Ramos (cell line): ENCODE results near the gene ACTN1.

Experiments
- in situ Hi-C: fragments of 300-500 bp; cut with MboI; formaldehyde crosslinking; loops from one replicate; pipeline ENCODE4 v1.14.3; 2022; ENCODE audit warnings: low sequenced_read_pairs; ENCODE audit not compliant: unreplicated experiment

Gene ACTN1

DNA sequence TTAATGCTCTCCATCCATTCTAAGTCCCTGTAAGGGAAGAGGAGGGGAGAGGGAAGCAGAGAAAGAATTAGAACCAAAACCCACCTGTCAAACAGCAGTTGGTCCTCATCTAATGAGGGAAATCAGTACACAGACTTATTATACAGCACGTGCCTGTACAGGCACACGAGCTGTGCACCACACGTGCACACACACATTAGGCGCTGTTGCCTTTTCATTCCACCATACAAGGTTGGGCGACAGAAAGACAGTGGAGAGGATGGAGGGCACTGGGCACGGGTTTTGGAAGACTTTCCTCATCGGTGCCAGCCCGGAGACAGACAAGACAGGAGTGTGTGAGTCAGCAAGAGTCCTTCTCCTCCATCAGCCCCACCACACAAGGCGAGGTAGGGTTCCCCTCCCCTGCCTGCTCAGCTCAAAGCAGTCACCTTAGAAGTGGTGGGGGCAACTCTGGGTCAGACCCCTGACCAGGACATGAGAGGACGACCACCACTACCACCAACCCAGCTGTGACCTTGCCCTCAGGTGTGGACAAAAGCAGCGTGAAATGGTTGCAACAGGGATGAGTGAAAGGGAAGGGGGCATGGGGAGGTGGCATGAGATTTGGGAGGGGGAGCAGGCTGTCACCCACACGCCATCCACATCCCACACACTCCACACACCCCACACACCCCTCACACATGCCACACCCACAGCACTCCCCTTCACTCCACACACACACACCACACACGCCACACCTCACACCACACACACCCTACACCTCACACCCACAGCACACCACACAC is 80.7 kb downstream of the ACTN1 start:
- in situ Hi-C loops, result no loop called here

DNA sequence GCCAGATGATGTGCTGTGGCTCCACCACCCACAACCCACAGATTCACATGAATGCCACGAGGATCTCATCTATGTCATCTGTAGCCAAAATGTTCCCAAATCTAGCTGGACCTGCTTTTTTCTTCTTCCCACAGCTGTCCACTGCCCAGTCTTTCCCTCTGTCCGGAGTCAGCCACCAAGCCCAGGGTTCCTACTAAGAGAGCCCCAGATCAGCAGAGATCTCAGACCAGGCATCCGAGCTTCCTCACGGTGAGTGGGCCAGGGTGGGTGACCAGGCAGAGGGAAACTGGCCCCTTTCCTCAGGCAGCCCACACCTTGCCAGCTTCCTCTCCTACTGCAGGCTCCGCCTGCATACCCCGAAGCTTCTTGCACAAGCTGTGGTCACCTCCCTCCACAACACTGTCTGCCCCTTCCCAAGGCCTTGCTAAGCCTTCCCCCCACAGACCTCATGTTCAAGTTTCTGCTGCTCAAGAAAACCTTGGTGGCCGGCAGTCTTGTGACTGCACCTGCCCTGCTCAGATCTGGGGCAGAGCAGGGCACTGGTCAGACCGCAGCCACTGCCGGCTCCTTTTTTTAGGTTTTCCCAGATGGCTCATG is 81.4 kb downstream of the ACTN1 start:
- in situ Hi-C loops, result no loop called here

DNA sequence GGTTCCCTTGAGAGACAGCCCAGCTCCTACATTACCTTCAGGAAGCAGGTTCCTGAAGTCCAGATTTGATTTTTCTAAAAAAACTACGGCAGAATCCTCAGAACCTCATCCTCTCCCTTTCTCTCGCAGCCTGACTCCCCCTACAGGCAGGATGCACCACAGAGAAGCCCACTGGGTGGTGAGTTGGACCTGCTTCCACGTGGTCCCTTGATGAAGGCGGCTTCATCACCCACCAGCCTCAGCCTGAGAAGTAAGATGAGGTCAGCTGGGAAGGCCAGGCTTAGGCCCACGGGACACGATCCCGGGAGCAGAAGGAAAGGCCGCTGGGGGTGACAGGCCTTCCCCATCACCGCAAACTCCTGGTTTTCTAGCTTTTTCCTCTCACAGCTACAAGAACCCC is 83.0 kb downstream of the ACTN1 start:
- in situ Hi-C loops, result no loop called here

- in situ Hi-C loops, result no loop called here
Measured at GRCh38 chr14:68894802-68895703, 84.0 kb downstream of the ACTN1 start.

- in situ Hi-C loops, result no loop called here
Measured at GRCh38 chr14:68894123-68894522, 85.0 kb downstream of the ACTN1 start.

- in situ Hi-C loops, result no loop called here
Measured at GRCh38 chr14:68893566-68893965, 85.5 kb downstream of the ACTN1 start.

DNA sequence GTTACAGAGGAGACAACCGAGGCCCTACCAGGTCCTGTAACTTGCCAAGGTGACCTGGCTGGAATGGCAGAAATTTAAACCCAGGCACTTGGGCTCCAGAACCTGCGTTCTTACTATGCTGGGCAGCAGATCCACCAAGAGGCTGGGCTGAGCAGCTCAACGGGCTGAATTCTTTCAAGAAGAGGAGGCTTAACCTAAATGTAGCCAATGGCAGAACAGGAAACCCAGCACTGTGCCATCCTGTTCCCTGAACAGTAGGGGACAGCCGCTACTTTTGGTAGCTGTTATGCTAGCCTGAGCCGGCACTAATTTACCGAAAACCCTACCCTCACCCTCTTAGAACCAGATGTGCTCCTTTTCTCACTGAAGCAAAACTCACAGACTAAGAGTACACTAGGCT is 86.1 kb downstream of the ACTN1 start:
- in situ Hi-C loops, result no loop called here

GRCh38 chr14:68891851-68892660 is 87.0 kb downstream of the ACTN1 start:
- in situ Hi-C loops, result no loop called here

GRCh38 chr14:68890173-68890931 is 88.8 kb downstream of the ACTN1 start:
- in situ Hi-C loops, result no loop called here

- in situ Hi-C loops, result no loop called here
Measured at GRCh38 chr14:68888883-68889282, 90.2 kb downstream of the ACTN1 start.

DNA sequence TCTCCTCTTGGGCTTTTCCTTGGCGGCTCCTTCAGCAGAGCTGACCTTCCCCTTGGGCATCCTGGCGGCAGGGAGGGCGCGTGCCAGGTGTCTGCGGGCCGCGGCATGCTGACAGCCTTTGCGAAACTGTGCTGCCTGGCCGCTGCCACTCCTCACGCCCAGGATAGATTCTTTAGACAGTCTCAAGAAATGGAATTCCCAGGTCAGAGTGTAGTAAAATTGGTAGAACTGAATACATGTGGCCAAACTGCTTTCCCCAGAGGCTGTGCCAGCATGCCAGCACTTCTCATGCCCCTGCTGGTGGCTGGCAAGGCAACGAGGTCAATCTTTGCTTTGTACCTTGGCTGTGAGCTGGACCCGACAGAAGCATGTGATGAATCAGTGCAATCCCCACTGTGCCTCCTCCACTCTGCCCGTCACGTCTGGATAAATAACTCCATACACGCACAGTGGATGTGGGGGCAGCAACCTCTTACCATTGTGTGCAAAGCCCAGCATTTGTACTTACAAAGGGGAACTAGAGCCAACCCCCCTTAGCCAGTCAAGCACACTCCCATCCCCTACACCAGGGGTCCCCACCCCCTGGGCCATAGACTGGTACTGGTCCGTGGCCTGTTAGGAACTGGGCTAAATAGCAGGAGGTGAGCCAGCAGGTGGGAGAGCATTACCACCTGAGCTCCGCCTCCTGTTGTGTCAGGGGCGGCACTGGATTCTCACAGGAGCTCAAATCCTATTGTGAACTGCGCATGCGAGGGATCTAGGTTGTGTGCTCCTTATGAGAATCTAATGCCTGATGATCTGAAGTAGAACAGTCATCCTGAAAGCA is 90.9 kb downstream of the ACTN1 start:
- in situ Hi-C loops, result no loop called here

DNA sequence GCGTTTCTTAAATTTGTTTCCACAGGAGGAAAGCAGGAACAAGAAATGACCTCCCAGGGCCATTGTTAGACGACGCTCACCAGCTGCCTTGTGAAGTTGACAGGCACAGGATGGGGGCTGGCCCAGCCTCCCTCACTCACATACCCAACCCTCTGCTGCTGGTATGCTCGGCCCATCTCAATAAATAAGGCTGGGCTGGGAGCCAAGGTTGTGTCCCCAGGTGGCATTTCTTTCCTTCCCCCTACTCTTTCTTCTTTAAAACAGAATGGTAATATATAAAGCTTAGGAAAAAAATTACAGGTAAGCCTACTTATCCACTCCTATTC is 93.0 kb downstream of the ACTN1 start:
- in situ Hi-C loops, result no loop called here

DNA sequence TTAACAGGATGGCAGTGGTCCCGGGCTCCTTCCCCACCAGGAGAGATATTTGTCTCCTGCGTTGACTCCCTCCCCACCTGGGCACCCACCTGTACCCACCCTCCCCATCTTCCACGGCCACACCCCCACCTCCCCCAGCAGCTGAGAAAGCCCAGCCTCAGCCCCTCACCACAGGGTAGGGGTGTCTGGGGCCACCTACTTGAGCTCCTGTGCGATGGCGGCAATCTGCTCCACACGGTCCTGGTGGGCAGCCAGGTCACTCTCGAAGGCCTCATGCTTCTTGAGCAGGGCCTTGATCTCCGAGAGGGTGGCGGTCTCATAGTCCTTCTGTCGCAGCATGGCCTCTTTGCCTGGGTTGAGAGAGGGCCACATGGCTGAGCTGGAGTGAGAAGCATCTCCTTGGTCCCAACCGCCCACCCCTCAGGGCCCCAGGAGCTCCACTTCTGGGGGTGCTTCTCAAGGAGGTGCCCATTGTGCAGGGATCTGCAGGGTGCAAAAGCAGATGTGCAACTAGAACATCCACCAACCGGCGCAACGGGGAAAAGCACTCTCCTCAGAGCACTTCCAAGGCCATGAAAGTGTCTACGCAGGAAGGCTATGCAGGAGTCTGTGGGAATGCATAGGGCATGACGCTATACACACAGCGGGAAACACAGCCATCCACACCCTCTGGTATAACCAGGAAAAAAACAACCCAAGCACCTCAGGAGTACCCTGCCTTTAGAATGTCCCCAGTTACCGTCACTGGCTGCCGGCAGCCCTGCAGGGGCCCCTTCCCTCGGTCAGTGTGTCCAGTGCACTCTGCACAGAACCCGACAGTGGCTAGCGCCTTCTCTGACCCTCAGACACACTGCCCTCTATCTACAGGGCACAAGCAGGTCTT is 93.6 kb downstream of the ACTN1 start:
- in situ Hi-C loops, result no loop called here

DNA sequence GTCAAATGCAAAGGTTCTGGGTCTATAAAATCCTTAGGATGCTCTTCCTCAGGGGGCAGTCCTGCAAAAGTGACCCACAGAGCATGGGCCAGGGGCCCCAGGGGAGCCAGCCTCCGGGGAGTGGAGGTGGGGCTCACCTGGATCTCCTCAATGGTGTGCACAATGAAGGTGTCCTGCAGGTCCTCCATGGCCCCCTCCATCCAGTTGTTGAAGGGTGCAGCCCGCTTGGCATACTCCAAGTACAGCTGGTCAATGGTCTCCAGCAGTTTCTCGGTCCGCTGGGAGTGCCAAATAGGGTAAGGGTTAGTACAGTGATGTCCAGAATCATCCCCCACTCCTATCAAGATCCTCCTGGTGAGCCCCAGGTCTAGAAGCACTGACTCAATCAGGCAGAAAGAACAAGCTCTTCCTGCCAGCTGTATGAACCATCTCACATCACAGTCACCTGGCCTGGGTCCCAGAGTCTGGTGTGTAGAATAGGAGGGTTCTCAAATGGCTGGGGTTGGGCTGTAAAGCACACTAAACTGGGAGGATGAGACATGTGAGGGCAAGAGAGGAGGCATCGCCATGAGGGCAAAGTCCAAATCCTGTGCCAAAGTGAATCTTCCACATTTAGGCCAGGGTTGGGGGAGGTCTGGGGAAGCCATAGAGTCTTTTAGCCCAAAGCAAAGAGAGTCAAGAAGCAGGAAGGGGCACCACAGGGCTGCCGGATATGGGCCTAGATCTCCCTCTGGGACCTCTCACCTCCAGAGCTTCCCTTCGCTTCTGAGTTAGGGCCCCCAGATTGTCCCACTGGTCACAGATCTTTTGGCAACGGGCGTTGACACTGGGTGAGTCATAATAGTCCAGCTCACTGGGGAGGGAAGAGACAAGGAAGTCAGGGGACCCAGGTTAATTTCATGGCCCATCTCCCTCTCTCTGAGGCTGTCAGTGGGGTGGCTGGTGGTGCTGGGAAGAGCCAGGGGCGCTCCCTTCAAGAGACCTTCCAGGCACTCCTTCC is 94.8 kb downstream of the ACTN1 start:
- in situ Hi-C loops, result no loop called here

- in situ Hi-C loops, result no loop called here
Measured at GRCh38 chr14:68882235-68882634, 96.9 kb downstream of the ACTN1 start.

- in situ Hi-C loops, result no loop called here
Measured at GRCh38 chr14:68881396-68881795, 97.7 kb downstream of the ACTN1 start.
